Mesendoderm (in vitro differentiated cells): ENCODE results near the gene ZBTB24.

Experiments used
- DNase-seq: peaks from one replicate; pipeline ENCODE4 v3.0.0; 2013
- H2AK5ac ChIP-seq: 2 replicates; pipeline ENCODE4 v1.6.1; 2013; ENCODE audit warnings: low read length, inconsistent platforms
- H2BK120ac ChIP-seq: 2 replicates; pipeline ENCODE4 v1.6.1; 2013; ENCODE audit warnings: low read depth, mild to moderate bottlenecking, low read length, moderate library complexity, mixed read lengths
- H2BK15ac ChIP-seq: replicated peaks from 2 replicates; pipeline ENCODE4 v1.6.1; 2013; ENCODE audit warnings: low read depth, mild to moderate bottlenecking, moderate library complexity
- H2BK5ac ChIP-seq: 2 replicates; pipeline ENCODE4 v1.6.1; 2013; ENCODE audit warnings: low read length, inconsistent platforms
- H3K18ac ChIP-seq: 2 replicates; pipeline ENCODE4 v1.6.1; 2013; ENCODE audit warnings: mild to moderate bottlenecking, low read length, mixed read lengths
- H3K23ac ChIP-seq: one replicate; pipeline ENCODE4 v1.6.1; 2013; ENCODE audit warnings: low read length
- H3K27ac ChIP-seq: 2 replicates; pipeline ENCODE4 v1.5.1; 2013; ENCODE audit warnings: low read depth, mild to moderate bottlenecking, inconsistent platforms, low read length, moderate library complexity
- H3K27me3 ChIP-seq: 2 replicates; pipeline ENCODE4 v1.6.1; 2013; ENCODE audit warnings: low read length, control low read depth, mild to moderate bottlenecking, inconsistent platforms; ENCODE audit not compliant: insufficient read depth, poor library complexity
- H3K36me3 ChIP-seq: 2 replicates; pipeline ENCODE4 v1.6.1; 2013; ENCODE audit warnings: low read length, inconsistent platforms; ENCODE audit not compliant: control insufficient read depth, insufficient read depth
- H3K4ac ChIP-seq: one replicate; pipeline ENCODE4 v1.6.1; 2013; ENCODE audit warnings: low read depth, mild to moderate bottlenecking, low read length, moderate library complexity
- H3K4me1 ChIP-seq: 2 replicates; pipeline ENCODE4 v1.6.1; 2013; ENCODE audit warnings: low read depth, low read length, inconsistent platforms; ENCODE audit not compliant: control insufficient read depth
- H3K4me2 ChIP-seq: 2 replicates; pipeline ENCODE4 v1.6.1; 2013; ENCODE audit warnings: low read length
- H3K4me3 ChIP-seq: 2 replicates; pipeline ENCODE4 v1.5.1; 2013; ENCODE audit warnings: mild to moderate bottlenecking, low read length
- H3K56ac ChIP-seq: one replicate; pipeline ENCODE4 v1.6.1; 2013; ENCODE audit warnings: low read length
- H3K79me1 ChIP-seq: 2 replicates; pipeline ENCODE4 v1.6.1; 2013; ENCODE audit warnings: low read length, inconsistent platforms
- H3K79me2 ChIP-seq: 2 replicates; pipeline ENCODE4 v1.6.1; 2013; ENCODE audit warnings: mild to moderate bottlenecking, low read length; ENCODE audit not compliant: control insufficient read depth, insufficient read depth
- H3K9ac ChIP-seq: 2 replicates; pipeline ENCODE4 v1.6.1; 2013; ENCODE audit warnings: low read length, inconsistent platforms
- H4K5ac ChIP-seq: one replicate; pipeline ENCODE4 v1.6.1; 2013; ENCODE audit warnings: low read length
- H4K8ac ChIP-seq: one replicate; pipeline ENCODE4 v1.6.1; 2013; ENCODE audit warnings: low read depth, mild to moderate bottlenecking, control low read depth, low read length, moderate library complexity
- WGBS: extraction: QIAGEN DNeasy Blood & Tissue Kit; methylation state at CpG from one replicate; pipeline ENCODE4 v1.1.7; 2013; ENCODE audit warnings: low lambda C conversion rate, missing lambda C conversion rate; ENCODE audit not compliant: insufficient coverage; ENCODE audit errors: extremely low coverage; 5-methylcytosine and 5-hydroxymethylcytosine counted together

The ZBTB24 gene

GRCh38 chr6:109451376-109451775 lies 31.6 kb downstream of the ZBTB24 start:
- no peaks in the 10 kb centered on the region for H3K79me2 ChIP-seq
- no peak overlapping the region for H4K5ac ChIP-seq
- H3K4me1 ChIP-seq, result peaks cover 2% of the 10 kb centered on the region
- H2BK5ac ChIP-seq, result no peak overlapping the region
- H3K4ac ChIP-seq, result no peak overlapping the region
- WGBS, result no CpG with 5 or more reads among the region's 7 CpGs
- H3K27me3 ChIP-seq, result no peaks in the 10 kb centered on the region
- no peak overlapping the region for H3K18ac ChIP-seq
- no peak overlapping the region for H3K56ac ChIP-seq
- no peak overlapping the region for H2AK5ac ChIP-seq
- no peak overlapping the region for H2BK120ac ChIP-seq
- no peak overlapping the region for H3K23ac ChIP-seq
- no peak overlapping the region for H4K8ac ChIP-seq
- DNase-seq, result no peak
- H3K9ac ChIP-seq, result no peak overlapping the region
- H2BK15ac ChIP-seq, result no peak overlapping the region
- H3K4me2 ChIP-seq, result no peak overlapping the region
- H3K79me1 ChIP-seq, result no peaks in the 10 kb centered on the region
- H3K36me3 ChIP-seq, result peaks cover 4% of the 10 kb centered on the region
- H3K4me3 ChIP-seq, result no peak overlapping the region
- H3K27ac ChIP-seq, result no peak overlapping the region

GRCh38 chr6:109450801-109451200 lies 32.2 kb downstream of the ZBTB24 start:
- no peak overlapping the region for H2BK15ac ChIP-seq
- H3K79me1 ChIP-seq, result no peaks in the 10 kb centered on the region
- no peak overlapping the region for H2BK120ac ChIP-seq
- no peak overlapping the region for H3K23ac ChIP-seq
- no peak overlapping the region for H4K5ac ChIP-seq
- H3K4me1 ChIP-seq, result peaks cover 2% of the 10 kb centered on the region
- no peak overlapping the region for H3K4me3 ChIP-seq
- no peak overlapping the region for H2BK5ac ChIP-seq
- H3K9ac ChIP-seq, result no peak overlapping the region
- H3K4ac ChIP-seq, result no peak overlapping the region
- no peak overlapping the region for H3K27ac ChIP-seq
- no peaks in the 10 kb centered on the region for H3K27me3 ChIP-seq
- H3K18ac ChIP-seq, result no peak overlapping the region
- no peaks in the 10 kb centered on the region for H3K79me2 ChIP-seq
- H3K36me3 ChIP-seq, result peaks cover 4% of the 10 kb centered on the region
- DNase-seq, result no peak
- WGBS, result no CpG with 5 or more reads among the region's 3 CpGs
- no peak overlapping the region for H4K8ac ChIP-seq
- H2AK5ac ChIP-seq, result no peak overlapping the region
- no peak overlapping the region for H3K56ac ChIP-seq
- no peak overlapping the region for H3K4me2 ChIP-seq

DNA sequence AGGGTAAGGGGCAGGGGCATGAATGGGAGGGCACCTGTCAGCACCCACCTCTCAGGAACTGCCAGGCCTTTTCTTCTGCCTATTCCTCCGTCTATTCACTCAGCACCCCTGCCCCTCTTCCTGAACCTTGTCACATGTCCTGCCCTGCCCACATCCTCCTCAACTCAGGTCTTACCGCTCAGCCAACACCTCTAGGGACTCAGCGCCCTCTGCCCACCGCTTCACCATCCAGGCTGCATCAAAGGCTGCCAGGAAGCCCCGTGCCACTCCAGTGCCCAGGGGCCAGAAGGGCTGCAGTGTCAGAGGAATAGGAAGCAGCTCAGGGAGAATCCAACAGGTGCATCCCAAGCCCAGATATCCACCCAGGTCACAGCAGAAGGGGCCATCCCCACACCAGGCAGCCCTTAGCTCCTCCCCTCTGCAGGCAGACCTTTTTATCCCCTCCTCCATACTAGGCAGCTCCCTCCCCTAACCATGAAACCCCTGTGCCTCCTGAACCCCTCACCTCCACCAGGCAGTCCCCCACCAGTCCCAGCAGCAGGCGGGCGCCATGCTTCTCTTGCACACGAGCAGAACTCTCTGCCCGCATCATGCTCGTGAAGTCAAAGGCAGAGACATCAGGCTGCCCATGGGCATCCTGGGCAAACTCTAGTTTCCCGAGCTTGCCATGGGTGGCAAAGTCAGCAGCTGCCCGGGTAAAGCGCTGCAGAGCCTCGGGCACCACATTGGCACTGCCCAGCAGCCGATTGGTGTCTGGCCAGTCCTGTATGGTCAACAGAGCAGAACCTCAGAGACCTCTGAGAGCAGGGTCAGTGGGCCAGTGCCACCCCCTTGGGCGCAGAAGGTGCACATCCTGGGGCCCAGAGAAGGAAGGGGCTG lies 33.0 kb downstream of the ZBTB24 start:
- Histone ChIP-seq H3K79me2 (no peaks in the 10 kb centered on the region), H3K4me1 (peaks cover 2% of the 10 kb centered on the region), H2BK15ac (no peak overlapping the region), H2AK5ac (no peak overlapping the region), H3K4me3 (no peak overlapping the region), H3K79me1 (no peaks in the 10 kb centered on the region), H3K4ac (no peak overlapping the region), H3K56ac (no peak overlapping the region), H4K8ac (no peak overlapping the region), H3K9ac (no peak overlapping the region), H3K27me3 (no peaks in the 10 kb centered on the region), H3K36me3 (peaks cover 7% of the 10 kb centered on the region), H3K23ac (no peak overlapping the region), H4K5ac (no peak overlapping the region), H3K27ac (no peak overlapping the region), H3K18ac (no peak overlapping the region), H3K4me2 (no peak overlapping the region), H2BK120ac (no peak overlapping the region), H2BK5ac (no peak overlapping the region)
- no CpG with 5 or more reads among the region's 16 CpGs for WGBS
- no peak for DNase-seq

- no peaks in the 10 kb centered on the region for H3K27me3 ChIP-seq
- no peak overlapping the region for H4K8ac ChIP-seq
- no peaks in the 10 kb centered on the region for H3K79me2 ChIP-seq
- H2BK5ac ChIP-seq, result no peak overlapping the region
- peaks cover 13% of the 10 kb centered on the region for H3K36me3 ChIP-seq
- DNase-seq, result no peak
- H3K27ac ChIP-seq, result no peak overlapping the region
- no peak overlapping the region for H3K4ac ChIP-seq
- no peak overlapping the region for H2BK120ac ChIP-seq
- H2AK5ac ChIP-seq, result no peak overlapping the region
- no peak overlapping the region for H3K18ac ChIP-seq
- no peak overlapping the region for H3K23ac ChIP-seq
- H3K56ac ChIP-seq, result no peak overlapping the region
- H3K4me3 ChIP-seq, result no peak overlapping the region
- no peak overlapping the region for H4K5ac ChIP-seq
- H3K9ac ChIP-seq, result no peak overlapping the region
- no peaks in the 10 kb centered on the region for H3K4me1 ChIP-seq
- H3K4me2 ChIP-seq, result no peak overlapping the region
- no peak overlapping the region for H2BK15ac ChIP-seq
- no peaks in the 10 kb centered on the region for H3K79me1 ChIP-seq
- WGBS, result no CpG with 5 or more reads among the region's 19 CpGs
Measured at GRCh38 chr6:109449064-109449794, 33.8 kb downstream of the ZBTB24 start.

DNA sequence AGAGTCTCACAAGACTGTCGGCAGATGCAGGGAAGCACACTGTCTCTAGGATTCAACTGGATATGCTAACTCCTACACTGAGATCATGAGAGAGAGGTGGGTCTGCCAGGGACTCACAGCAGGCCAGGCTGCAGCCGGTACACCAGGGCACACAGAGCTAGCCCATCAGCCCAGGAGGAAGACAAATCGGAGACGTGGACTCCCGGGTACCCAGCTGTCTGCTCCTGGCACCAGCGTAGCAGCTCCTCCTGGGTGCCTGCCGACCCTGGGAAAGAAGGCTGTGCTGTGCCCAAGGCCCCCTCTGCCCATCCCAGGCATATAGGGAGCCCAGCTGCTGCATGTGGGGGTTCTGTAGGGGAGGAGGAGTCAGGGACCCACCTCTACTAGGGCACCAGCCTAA lies 34.4 kb downstream of the ZBTB24 start:
- Histone ChIP-seq H2BK15ac (no peak overlapping the region), H4K5ac (no peak overlapping the region), H3K27me3 (no peaks in the 10 kb centered on the region), H4K8ac (no peak overlapping the region), H3K56ac (no peak overlapping the region), H2AK5ac (no peak overlapping the region), H3K36me3 (peaks cover 13% of the 10 kb centered on the region), H3K27ac (no peak overlapping the region), H3K4ac (no peak overlapping the region), H3K79me1 (no peaks in the 10 kb centered on the region), H2BK120ac (no peak overlapping the region), H3K9ac (no peak overlapping the region), H3K79me2 (no peaks in the 10 kb centered on the region), H3K18ac (no peak overlapping the region), H2BK5ac (no peak overlapping the region), H3K23ac (no peak overlapping the region), H3K4me3 (no peak overlapping the region), H3K4me2 (no peak overlapping the region), H3K4me1 (no peaks in the 10 kb centered on the region)
- no peak for DNase-seq
- no CpG with 5 or more reads among the region's 7 CpGs for WGBS
